NCI-H526 (cell line): Measurements from ENCODE around the gene MEX3C.

Source experiments
- DNase-seq, 2 experiments: peaks; one replicate each; lab custom pipeline; 2025; lab: John Stamatoyannopoulos, UW

The MEX3C gene

GRCh38 chr18:51197661-51198424 lies at the start of gene MEX3C:
Gene MEX3C, minus strand, starts transcription at chr18:51197681. Its CDS starts 361 bp downstream, at chr18:51197320.
- DNase-seq = peak; percentile 99

GRCh38 chr18:51241226-51241625 lies 43.7 kb upstream of the MEX3C start:
- DNase-seq = no peak

- DNase-seq = no peak
Observed at GRCh38 chr18:51236225-51236624, 38.7 kb upstream of the MEX3C start.

DNA sequence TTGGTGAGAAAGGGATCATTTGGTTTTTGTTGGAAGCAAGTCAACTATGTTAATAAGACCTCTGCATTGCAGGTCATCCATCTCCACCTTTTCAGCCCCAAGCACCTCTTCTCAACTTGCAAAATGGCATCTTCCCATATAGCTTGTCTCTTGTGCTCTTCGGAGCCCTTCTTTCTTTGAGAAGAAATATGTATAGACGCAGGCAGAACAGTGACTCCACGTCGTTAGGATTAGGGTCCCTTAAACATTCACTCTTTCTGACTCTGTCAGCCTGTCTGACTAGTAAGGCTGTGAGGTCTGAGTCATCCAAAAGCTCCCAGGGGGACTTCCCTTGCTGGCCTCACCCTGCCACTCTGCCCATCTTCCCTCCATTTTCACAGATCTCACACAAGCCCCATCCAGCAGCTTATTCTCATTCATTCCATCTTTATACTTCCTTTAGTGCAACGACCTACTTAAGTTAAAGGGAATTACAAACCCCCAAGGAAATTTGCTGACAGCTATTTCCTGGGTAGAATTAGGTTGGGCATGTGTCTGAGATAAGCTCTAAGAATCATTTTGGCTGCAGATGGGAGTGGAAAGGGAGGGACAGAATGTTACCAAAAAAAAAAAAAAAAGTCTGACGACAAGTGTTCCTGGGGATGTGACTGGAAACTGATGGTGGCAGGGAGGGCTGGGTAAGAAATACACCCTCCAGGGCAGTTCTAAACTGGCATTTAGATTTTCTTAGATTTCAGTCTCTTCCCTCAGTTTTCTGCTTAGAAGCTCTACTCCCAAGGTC lies 37.7 kb upstream of the MEX3C start:
- DNase-seq = no peak

DNA sequence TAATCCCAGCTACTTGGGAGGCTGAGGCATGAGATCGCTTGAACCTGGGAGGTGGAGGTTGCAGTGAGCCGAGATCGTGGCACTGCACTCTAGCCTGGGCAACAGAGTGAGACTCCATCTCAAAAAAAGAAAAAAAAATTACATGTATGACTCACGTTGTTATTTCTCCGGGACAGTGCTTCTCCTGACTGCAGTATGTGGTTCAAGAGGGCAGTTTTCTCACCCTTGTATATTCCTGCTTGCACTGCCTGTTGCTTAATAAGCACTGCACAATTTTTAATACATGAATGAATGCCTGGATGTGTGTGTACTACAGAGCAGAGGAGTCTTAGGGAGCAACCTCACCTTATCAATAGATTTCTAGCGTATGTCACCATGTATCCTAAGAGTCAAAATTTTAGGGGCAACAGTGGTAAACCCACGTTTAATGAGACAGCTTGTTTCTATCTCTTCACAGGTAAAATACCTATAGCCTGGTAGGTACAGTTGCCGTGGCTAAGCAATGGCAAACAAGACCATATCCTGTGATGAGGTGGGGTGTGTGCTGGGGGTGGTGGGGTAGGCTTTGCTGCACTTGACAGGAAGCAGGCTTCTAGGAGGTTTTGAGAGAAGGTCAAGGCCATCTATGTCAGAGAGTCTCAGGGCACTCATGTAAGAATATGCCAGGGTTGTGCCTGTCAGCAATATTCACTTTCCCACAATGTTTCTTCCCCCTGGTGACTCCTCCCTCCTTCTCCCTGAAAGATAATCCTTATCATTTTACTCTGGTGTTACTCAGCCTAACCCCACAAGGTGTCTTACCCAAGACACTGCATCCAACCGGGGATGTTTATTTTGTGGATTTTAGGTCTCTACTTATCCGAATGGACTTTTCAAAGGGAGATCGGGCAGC lies 36.9 kb upstream of the MEX3C start:
- no peak for DNase-seq

- DNase-seq = no peak
Observed at GRCh38 chr18:51229328-51229727, 31.8 kb upstream of the MEX3C start.

DNA sequence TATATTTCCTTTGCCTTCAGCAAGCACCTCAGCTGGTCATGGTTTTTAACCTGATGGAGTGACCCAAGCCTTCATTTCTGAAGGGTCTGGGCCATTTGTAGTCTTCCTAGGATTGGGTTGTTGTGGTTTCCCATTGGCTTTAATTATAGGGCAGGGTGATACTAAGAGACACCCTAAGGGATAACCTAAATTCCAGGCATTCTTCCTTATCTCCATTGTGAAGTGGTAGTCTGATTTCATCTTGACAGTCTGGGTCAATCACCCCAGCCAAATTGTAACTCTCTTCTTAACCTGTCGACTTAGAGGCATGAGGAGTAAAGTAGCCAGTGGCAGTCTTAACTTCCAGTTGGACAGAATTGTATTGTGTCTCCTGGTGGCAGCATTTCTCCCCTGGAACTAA lies 30.2 kb upstream of the MEX3C start:
- DNase-seq = no peak

DNA sequence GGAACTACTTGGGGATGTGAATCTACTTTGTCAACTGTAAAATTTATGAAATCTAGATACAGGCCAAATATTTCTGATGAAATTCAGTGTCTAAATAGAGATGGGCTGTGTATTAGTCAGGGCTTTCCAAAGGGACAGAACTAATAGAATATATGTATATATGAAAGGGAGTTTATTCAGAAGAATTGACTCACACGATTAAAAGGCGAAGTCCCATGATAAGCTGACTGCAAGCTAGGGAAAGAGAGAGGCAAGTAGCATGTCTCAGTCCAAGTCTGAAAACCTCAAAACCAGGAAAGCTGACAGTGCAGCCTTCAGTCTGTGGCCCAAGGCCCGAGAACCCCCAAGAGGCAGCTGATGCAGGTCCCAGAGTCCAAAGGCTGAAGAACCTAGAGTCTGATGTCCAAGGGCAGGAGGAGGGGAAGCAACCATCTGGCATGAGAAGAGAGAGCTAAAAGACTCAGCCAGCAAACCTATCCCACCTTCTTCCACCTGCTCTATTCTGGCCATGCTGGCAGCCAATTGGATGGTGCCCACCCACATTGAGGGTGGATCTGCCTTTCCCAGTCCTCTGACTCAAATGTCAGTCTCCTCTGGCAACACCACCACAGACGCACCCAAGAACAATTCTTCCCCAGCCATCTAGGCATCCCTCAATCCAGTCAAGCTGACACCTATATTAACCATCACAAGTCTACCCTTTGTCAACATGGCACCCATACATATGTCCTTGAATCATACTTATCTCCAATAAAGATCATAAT lies 29.3 kb upstream of the MEX3C start:
- DNase-seq = no peak

DNA sequence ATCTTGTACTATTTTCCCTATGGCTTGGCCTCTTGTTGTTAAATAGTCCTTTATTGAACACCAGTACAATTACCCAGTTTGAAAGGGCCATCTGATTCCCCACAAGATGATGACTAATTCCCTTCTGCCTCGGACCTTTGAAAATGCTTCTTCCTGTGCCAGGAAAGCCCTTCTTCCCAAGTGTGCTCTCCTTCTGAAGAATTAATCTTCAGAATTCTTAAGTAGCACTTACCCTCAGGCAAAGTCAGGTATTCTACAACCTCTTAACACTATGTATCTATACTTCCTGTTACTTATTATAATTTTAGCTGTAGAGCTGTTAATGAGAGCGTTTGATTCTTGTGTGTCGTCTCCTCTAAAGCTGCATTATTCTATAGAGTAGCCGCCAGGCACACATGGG lies 28.6 kb upstream of the MEX3C start:
- no peak for DNase-seq

- DNase-seq = no peak
Observed at GRCh38 chr18:51212606-51213005, 15.1 kb upstream of the MEX3C start.

- DNase-seq = no peak
Observed at GRCh38 chr18:51211552-51211951, 14.1 kb upstream of the MEX3C start.

GRCh38 chr18:51196811-51197660 lies 445 bp downstream of the MEX3C start:
- DNase-seq = peak in 1 of 2 experiments; percentile 58

DNA sequence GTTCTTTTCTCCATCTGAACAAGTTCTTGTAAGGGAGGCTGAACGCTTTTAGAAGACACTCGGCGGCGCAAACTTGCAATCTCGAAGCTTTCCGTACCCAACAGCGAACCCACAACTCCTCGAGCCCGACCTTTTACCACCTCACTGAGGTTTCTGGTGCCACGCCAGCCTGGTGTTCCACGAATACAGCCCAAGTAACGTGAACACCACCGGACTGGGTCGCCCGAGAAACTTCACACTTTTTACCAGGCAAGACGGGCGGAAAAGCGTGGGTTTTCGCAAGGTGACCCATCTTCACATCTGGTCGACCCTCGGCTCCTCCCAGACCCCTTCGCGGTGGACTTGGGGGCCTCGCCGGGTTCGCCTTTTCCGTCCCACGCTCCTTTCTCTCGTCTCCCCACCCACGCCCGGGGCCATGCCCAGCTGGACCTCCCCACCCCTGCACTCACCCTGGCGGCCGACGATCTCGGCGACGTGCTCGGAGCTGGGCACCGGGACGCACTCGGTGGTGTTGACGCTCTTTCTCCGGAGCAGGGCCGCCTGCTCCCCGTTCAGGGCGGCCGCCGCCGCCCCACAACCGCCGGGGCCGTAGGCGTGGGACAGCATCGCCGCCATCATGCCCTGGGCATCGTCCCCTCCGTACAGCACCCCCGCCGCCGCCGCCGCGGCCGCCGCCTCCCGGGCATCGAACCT lies 1.2 kb downstream of the MEX3C start:
- peak in 1 of 2 experiments; percentile 69 for DNase-seq

- DNase-seq = peak; percentile 81 to 83
Observed at GRCh38 chr18:51195451-51196117, 1.9 kb downstream of the MEX3C start.

DNA sequence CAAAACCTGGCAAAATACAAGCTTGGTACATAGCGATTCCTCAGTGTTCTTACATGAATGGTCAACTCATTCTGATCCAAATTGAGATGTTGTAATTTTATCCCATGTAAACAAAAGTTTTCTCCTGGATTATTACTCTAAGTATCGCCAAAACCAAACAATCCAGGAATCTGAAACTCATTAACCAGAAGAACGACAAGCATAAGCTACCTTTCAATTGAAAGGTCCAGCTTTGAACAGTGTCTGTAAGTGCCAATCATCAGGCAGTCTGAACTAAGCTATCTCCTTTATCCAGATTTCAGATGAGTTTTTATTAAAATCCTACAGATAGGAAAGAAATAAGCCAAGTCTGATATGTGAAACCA lies 2.4 kb downstream of the MEX3C start:
- DNase-seq = no peak

DNA sequence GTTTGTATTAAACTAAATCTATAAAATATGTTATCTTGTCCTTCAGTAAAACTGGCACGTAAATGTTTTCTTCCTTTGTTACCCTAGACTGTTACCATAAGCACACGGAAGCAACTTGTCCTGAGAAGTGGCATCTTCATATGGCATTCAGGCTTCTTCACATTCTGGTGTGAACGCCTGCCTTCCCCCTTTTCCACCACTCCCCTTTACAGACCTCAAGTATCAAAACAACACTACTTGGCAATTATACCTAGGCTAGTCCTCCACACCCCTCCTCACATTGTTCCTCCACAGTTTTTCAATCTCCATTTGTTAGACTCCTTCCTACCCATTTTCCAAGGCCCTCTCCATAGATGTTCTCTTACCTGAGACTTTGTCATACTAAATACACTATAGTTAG lies 2.9 kb downstream of the MEX3C start:
- DNase-seq = no peak

- no peak for DNase-seq
Observed at GRCh38 chr18:51193621-51194287, 3.7 kb downstream of the MEX3C start.

DNA sequence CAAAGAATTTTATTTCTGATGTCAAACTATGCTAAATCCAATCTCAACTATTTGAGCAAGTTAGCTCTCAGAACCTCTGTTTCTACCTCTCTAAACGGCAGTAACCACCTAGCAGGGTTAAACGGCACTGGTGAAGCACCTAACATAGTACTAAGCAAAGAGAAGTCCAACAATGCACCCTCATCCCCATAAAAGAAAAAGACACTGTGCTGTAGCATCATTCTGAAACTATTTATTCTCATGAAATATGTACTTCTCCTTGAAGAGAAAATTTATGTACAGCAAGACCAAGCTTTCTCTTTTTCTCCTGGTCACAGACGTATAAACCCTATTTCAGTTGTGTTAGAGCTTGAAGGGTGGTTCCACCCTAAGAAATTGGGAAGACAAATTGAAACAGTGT lies 4.8 kb downstream of the MEX3C start:
- no peak for DNase-seq

DNA sequence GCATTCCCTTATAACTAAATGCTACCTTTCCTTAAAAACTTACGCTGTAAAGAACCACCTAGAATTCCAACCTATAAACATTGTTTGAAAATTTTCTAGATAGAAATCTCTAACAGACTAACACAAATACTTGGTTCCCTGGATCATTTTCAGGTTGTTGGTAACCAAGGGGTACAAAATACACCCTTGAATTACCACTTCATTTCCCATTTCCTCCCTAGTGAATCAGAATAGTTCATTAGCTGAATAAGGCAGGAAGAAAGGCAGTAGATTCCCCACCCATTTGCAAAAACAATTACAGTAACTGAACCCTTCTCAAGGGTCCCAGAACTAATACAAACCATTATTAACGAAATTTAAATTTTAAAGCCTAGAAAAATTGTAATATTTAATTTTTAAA lies 5.5 kb downstream of the MEX3C start:
- DNase-seq = no peak
